Colonic mucosa (tissue), 4 donors: ENCODE measurements around the gene TNFSF13. TPM values are rescaled to one million over a fixed set of nuclear protein-coding genes. Genes with fewer than 3 reads are reported as not detected.

ENCODE experiments used
- DNase-seq: peaks from one replicate; pipeline ENCODE4 v3.0.0-alpha.2; 2020
- H3K27ac ChIP-seq: fragments of 200-600 bp; one replicate; pipeline ENCODE4 v1.8.0; 2021
- H3K27me3 ChIP-seq: fragments of 200-600 bp; one replicate; pipeline ENCODE4 v1.8.0; 2021
- H3K36me3 ChIP-seq: fragments of 200-600 bp; one replicate; pipeline ENCODE4 v1.8.0; 2021
- H3K4me1 ChIP-seq: fragments of 200-600 bp; one replicate; pipeline ENCODE4 v1.8.0; 2021; ENCODE audit warnings: mild to moderate bottlenecking
- H3K4me3 ChIP-seq: fragments of 200-600 bp; one replicate; pipeline ENCODE4 v1.8.0; 2021
- H3K9ac ChIP-seq, 2 donors: one replicate each; pipeline ENCODE4 v1.7.0; 2013; ENCODE audit warnings: control low read depth in 2 of 2, low read depth in 2 of 2, low read length in 2 of 2
- H3K9me3 ChIP-seq: fragments of 200-600 bp; one replicate; pipeline ENCODE4 v1.8.0; 2021
- CTCF ChIP-seq: fragments of 200-600 bp; IDR thresholded peaks from one replicate; pipeline ENCODE4 v1.8.0; 2022; ENCODE audit warnings: antibody characterized with exemption, mild to moderate bottlenecking
- intact Hi-C: fragments of 100-400 bp; cut with DNase I; formaldehyde crosslinking; loops from one replicate; pipeline ENCODE4 v1.14.1; 2022
- total RNA-seq, 2 donors: library from RNA; stranded (reverse); fragmentation: NEBNext Ultra II Directional in 1 of 2; extraction: Animal tissue kit (Norgen Biotek cat#: 25700) in 1 of 2; gene quantifications; one replicate each; pipeline ENCODE4 v1.2.1, GENCODE V29; 2021
- donor health status: healthy.
- donor health status: DM: no; HTN: no; CAD: no.
- donor health status: DM: no; HTN: no; CAD: no.

The TNFSF13 gene
- total RNA-seq, 2 donors from 2014 or later = 67.5 to 125 TPM

GRCh38 chr17:7562208-7562605 lies 3.7 kb downstream of the TNFSF13 start:
- Histone ChIP-seq H3K9me3 (no peaks in the 10 kb centered on the region), H3K27me3 (no peaks in the 10 kb centered on the region), H3K4me3 (peak overlapping the region; percentile 95), H3K4me1 (peaks cover 25% of the 10 kb centered on the region), H3K9ac (peak overlapping the region; percentile 84 to 93), H3K27ac (peak overlapping the region; percentile 95), H3K36me3 (no peaks in the 10 kb centered on the region)
- no peak for TF ChIP-seq CTCF
- DNase-seq = no peak
- intact Hi-C loops = loop anchor here (10.0 kb wide), 1 partner anchor 207 kb away; the partner anchor contains the start of genes KCTD11 and TMEM95

GRCh38 chr17:7563115-7563869 lies 4.7 kb downstream of the TNFSF13 start:
- no peak for TF ChIP-seq CTCF
- no peaks in the 10 kb centered on the region for H3K9me3 ChIP-seq
- peaks cover 19% of the 10 kb centered on the region for H3K4me1 ChIP-seq
- H3K36me3 ChIP-seq = no peaks in the 10 kb centered on the region
- no peak overlapping the region for H3K4me3 ChIP-seq
- intact Hi-C loops = loop anchor here (10.0 kb wide), 1 partner anchor 208 kb away; the partner anchor contains the start of genes KCTD11 and TMEM95
- no peak overlapping the region for H3K27ac ChIP-seq
- H3K27me3 ChIP-seq = no peaks in the 10 kb centered on the region
- H3K9ac ChIP-seq = no peak overlapping the region
- DNase-seq = no peak

- intact Hi-C loops = loop anchor here (10.0 kb wide), 1 partner anchor 215 kb away; the partner anchor contains the start of genes KCTD11 and TMEM95
- no peak for TF ChIP-seq CTCF
Measured at GRCh38 chr17:7569571-7569970, 11.0 kb downstream of the TNFSF13 start.

GRCh38 chr17:7570351-7570750 lies 11.8 kb downstream of the TNFSF13 start:
- intact Hi-C loops = no loop called here
- no peaks in the 10 kb centered on the region for H3K27me3 ChIP-seq
- no peak for TF ChIP-seq CTCF
- H3K9ac ChIP-seq = no peak overlapping the region
- H3K36me3 ChIP-seq = peaks cover 8% of the 10 kb centered on the region
- H3K4me3 ChIP-seq = no peak overlapping the region
- H3K4me1 ChIP-seq = peaks cover 8% of the 10 kb centered on the region
- no peaks in the 10 kb centered on the region for H3K9me3 ChIP-seq
- DNase-seq = no peak
- H3K27ac ChIP-seq = no peak overlapping the region

More at GRCh38 chr17:7569571-7569970, 11.0 kb downstream of the TNFSF13 start:
- H3K27ac ChIP-seq = no peak overlapping the region
- no peak overlapping the region for H3K9ac ChIP-seq
- peaks cover under 1% of the 10 kb centered on the region for H3K4me1 ChIP-seq
- no peaks in the 10 kb centered on the region for H3K9me3 ChIP-seq
- no peak overlapping the region for H3K4me3 ChIP-seq
- no peak for DNase-seq
- H3K27me3 ChIP-seq = no peaks in the 10 kb centered on the region
- H3K36me3 ChIP-seq = no peaks in the 10 kb centered on the region

DNA sequence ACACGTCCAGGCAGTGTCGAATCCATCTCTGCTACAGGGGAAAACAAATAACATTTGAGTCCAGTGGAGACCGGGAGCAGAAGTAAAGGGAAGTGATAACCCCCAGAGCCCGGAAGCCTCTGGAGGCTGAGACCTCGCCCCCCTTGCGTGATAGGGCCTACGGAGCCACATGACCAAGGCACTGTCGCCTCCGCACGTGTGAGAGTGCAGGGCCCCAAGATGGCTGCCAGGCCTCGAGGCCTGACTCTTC lies 13.7 kb downstream of the TNFSF13 start:
- no peak for DNase-seq
- Histone ChIP-seq H3K27ac (peak overlapping the region; percentile 83), H3K4me3 (peak overlapping the region; percentile 43), H3K4me1 (peaks cover 12% of the 10 kb centered on the region), H3K9me3 (no peaks in the 10 kb centered on the region), H3K27me3 (no peaks in the 10 kb centered on the region), H3K9ac (peak overlapping the region; percentile 62 to 98), H3K36me3 (peaks cover 22% of the 10 kb centered on the region)
- TF ChIP-seq CTCF = no peak
- intact Hi-C loops = no loop called here
